Activated CD8-positive, alpha-beta memory T cell treated with anti-CD3 and anti-CD28 coated beads, Interleukin-2, amount 50 U/mL, for 4 hours (primary cell): ENCODE data around the gene DYSF.
"Not testable (repeated sequence)": the region's sequence is repeated elsewhere in the genome, so short reads cannot be mapped to it uniquely, and the experiment has no call there.

Source experiments
- DNase-seq: peaks from one replicate; pipeline ENCODE4 v3.0.0-alpha.2; 2020

The DYSF gene

GRCh38 chr2:71474116-71474743, 20.9 kb downstream of the DYSF start:
- no peak for DNase-seq

- DNase-seq, result no peak
These were observed 21.5 kb downstream of the DYSF start for GRCh38 chr2:71474744-71475397.

GRCh38 chr2:71476495-71476894, 23.1 kb downstream of the DYSF start:
- no peak for DNase-seq

- DNase-seq, result no peak
These were observed 23.9 kb downstream of the DYSF start for GRCh38 chr2:71477231-71477691.

GRCh38 chr2:71478806-71479205, 25.4 kb downstream of the DYSF start:
- no peak for DNase-seq

- no peak for DNase-seq
These were observed 25.9 kb downstream of the DYSF start for GRCh38 chr2:71479261-71479660.

- DNase-seq, result no peak
These were observed 27.8 kb downstream of the DYSF start for GRCh38 chr2:71481111-71481510.

- no peak for DNase-seq
These were observed 28.7 kb downstream of the DYSF start for GRCh38 chr2:71482055-71482454.

GRCh38 chr2:71483246-71483645, 29.9 kb downstream of the DYSF start:
- no peak for DNase-seq

- no peak for DNase-seq
These were observed 31.0 kb downstream of the DYSF start for GRCh38 chr2:71484354-71484753.

GRCh38 chr2:71486881-71487640, 33.7 kb downstream of the DYSF start:
- DNase-seq, result no peak

- not testable (repeated sequence) for DNase-seq
These were observed 38.2 kb downstream of the DYSF start for GRCh38 chr2:71491551-71491950.

- DNase-seq, result no peak
These were observed 38.8 kb downstream of the DYSF start for GRCh38 chr2:71492112-71492511.

- no peak for DNase-seq
These were observed 40.7 kb downstream of the DYSF start for GRCh38 chr2:71494091-71494490.

- no peak for DNase-seq
These were observed 41.3 kb downstream of the DYSF start for GRCh38 chr2:71494523-71495155.

- DNase-seq, result no peak
These were observed 42.9 kb downstream of the DYSF start for GRCh38 chr2:71496156-71496770.

- DNase-seq, result no peak
These were observed 44.9 kb downstream of the DYSF start for GRCh38 chr2:71498261-71498701.

GRCh38 chr2:71499691-71500090, 46.3 kb downstream of the DYSF start:
- no peak for DNase-seq

- no peak for DNase-seq
These were observed 47.2 kb downstream of the DYSF start for GRCh38 chr2:71500426-71501079.

GRCh38 chr2:71502941-71503738, 49.8 kb downstream of the DYSF start:
- DNase-seq, result no peak

GRCh38 chr2:71503837-71504236, 50.5 kb downstream of the DYSF start:
- DNase-seq, result no peak

- DNase-seq, result no peak
These were observed 51.2 kb downstream of the DYSF start for GRCh38 chr2:71504611-71505010.
